PFSK-1 (cell line): ENCODE measurements around the gene DHTKD1.

Experiments
- POLR2AphosphoS5 ChIP-seq: IDR thresholded peaks from 2 replicates; pipeline ENCODE4 v1.6.1; 2012; ENCODE audit warnings: low read depth, mild to moderate bottlenecking, control low read depth, low read length, moderate library complexity
- SIN3A ChIP-seq: IDR thresholded peaks from 2 replicates; pipeline ENCODE4 v1.6.1; 2012; ENCODE audit warnings: mild to moderate bottlenecking, low read length, moderate library complexity, borderline replicate concordance; ENCODE audit not compliant: insufficient read depth
- TAF1 ChIP-seq: IDR thresholded peaks from 2 replicates; pipeline ENCODE4 v1.6.1; 2012; ENCODE audit warnings: low read length, control low read depth, borderline replicate concordance; ENCODE audit not compliant: insufficient read depth

GRCh38 chr10:12051241-12051640, 17.5 kb upstream of the DHTKD1 start:
- TF ChIP-seq TAF1 (no peak), SIN3A (no peak), POLR2AphosphoS5 (no peak)
